ENCODE measurements around the gene ELF5.
A peak's percentile ranks its signal among the peaks of the same experiment; 100 is the strongest.

ELF5 gene

GRCh38 chr11:34449013-34449412, 64.6 kb downstream of the ELF5 start:
- no peak for TF ChIP-seq CTCF (IDR thresholded peaks at IDR 0.05; ENCODE audit: insufficient read depth, low read depth, low read length, missing control alignments)
- no peak for DNase-seq (ENCODE audit: low read depth)
- no peak overlapping the region for H3K4me3 ChIP-seq (ENCODE audit: low read length)

GRCh38 chr11:34448223-34448994, 65.2 kb downstream of the ELF5 start:
- TF ChIP-seq CTCF (IDR thresholded peaks at IDR 0.05; ENCODE audit: insufficient read depth, low read depth, low read length, missing control alignments) = no peak
- no peak overlapping the region for H3K4me3 ChIP-seq (ENCODE audit: low read length)
- no peak for DNase-seq (ENCODE audit: low read depth)

GRCh38 chr11:34447044-34447443, 66.5 kb downstream of the ELF5 start:
- no peak for DNase-seq (ENCODE audit: low read depth)
- TF ChIP-seq CTCF (IDR thresholded peaks at IDR 0.05; ENCODE audit: insufficient read depth, low read depth, low read length, missing control alignments) = no peak
- no peak overlapping the region for H3K4me3 ChIP-seq (ENCODE audit: low read length)

GRCh38 chr11:34446386-34446785, 67.2 kb downstream of the ELF5 start:
- TF ChIP-seq CTCF (IDR thresholded peaks at IDR 0.05; ENCODE audit: insufficient read depth, low read depth, low read length, missing control alignments) = no peak
- DNase-seq (ENCODE audit: low read depth) = no peak
- H3K4me3 ChIP-seq (ENCODE audit: low read length) = no peak overlapping the region

- TF ChIP-seq CTCF (IDR thresholded peaks at IDR 0.05; ENCODE audit: insufficient read depth, low read depth, low read length, missing control alignments) = no peak
- no peak for DNase-seq (ENCODE audit: low read depth)
- H3K4me3 ChIP-seq (ENCODE audit: low read length) = no peak overlapping the region
Observed at GRCh38 chr11:34445956-34446355, 67.6 kb downstream of the ELF5 start.

- no peak for DNase-seq (ENCODE audit: low read depth)
- TF ChIP-seq CTCF (IDR thresholded peaks at IDR 0.05; ENCODE audit: insufficient read depth, low read depth, low read length, missing control alignments) = no peak
- H3K4me3 ChIP-seq (ENCODE audit: low read length) = no peak overlapping the region
Observed at GRCh38 chr11:34444428-34444827, 69.2 kb downstream of the ELF5 start.

GRCh38 chr11:34443136-34443535, 70.5 kb downstream of the ELF5 start:
- H3K4me3 ChIP-seq (ENCODE audit: low read length) = no peak overlapping the region
- peak; percentile 5 for DNase-seq (ENCODE audit: low read depth)
- TF ChIP-seq CTCF (IDR thresholded peaks at IDR 0.05; ENCODE audit: insufficient read depth, low read depth, low read length, missing control alignments) = no peak

Measured in epithelial cell of esophagus (primary cell).